Activated CD8-positive, alpha-beta T cell treated with anti-CD3 and anti-CD28 coated beads, Interleukin-2, amount 10 ng/mL, durations not matched to agents 7 days and 5 days (primary cell): Measurements from ENCODE around the gene CDK7. TPM values are rescaled to one million over a fixed set of nuclear protein-coding genes. Genes with fewer than 3 reads are reported as not detected.
"Not testable (repeated sequence)": the region's sequence is repeated elsewhere in the genome, so short reads cannot be mapped to it uniquely, and the experiment has no call there.

Experiments used
- ATAC-seq: fragments of 150-1000 bp; cut with Tn5 transposase; one replicate; pipeline ENCODE4 v1.10.0; 2021; ENCODE audit warnings: moderate library complexity
- CTCF ChIA-PET: fragments of 350-600 bp; sonication (Branson Sonifier 250); formaldehyde crosslinking; loops from one replicate; lab custom pipeline; 2021; ENCODE audit warnings: antibody characterized with exemption; lab: Charles Lee
- POLR2A ChIA-PET: fragments of 350-600 bp; sonication (Branson Sonifier 250); formaldehyde crosslinking; loops from one replicate; lab custom pipeline; 2021; ENCODE audit warnings: antibody characterized with exemption; lab: Charles Lee
- DNase-seq: peaks from one replicate; pipeline ENCODE4 v3.0.0-alpha.2; 2020
- H3K27ac Mint-ChIP-seq: one replicate; pipeline ENCODE4 v1.8.0; 2021; ENCODE audit warnings: mild to moderate bottlenecking, mixed read lengths
- H3K27me3 Mint-ChIP-seq: one replicate; pipeline ENCODE4 v1.8.0; 2021; ENCODE audit warnings: low read depth, mixed read lengths
- H3K36me3 Mint-ChIP-seq: one replicate; pipeline ENCODE4 v1.8.0; 2021; ENCODE audit warnings: low read depth, mixed read lengths
- H3K4me1 Mint-ChIP-seq: one replicate; pipeline ENCODE4 v1.8.0; 2021; ENCODE audit warnings: low read depth, mixed read lengths
- H3K4me3 Mint-ChIP-seq: one replicate; pipeline ENCODE4 v1.8.0; 2021; ENCODE audit warnings: mild to moderate bottlenecking, mixed read lengths
- H3K9me3 Mint-ChIP-seq: one replicate; pipeline ENCODE4 v1.8.0; 2022; ENCODE audit warnings: mixed read lengths; ENCODE audit not compliant: insufficient read depth
- total RNA-seq, 2 experiments: library from RNA; stranded (reverse); gene quantifications; one replicate each; pipeline ENCODE4 v1.2.3, GENCODE V29; 2021

CDK7 gene
- total RNA-seq, 2 experiments from 2014 or later: 23.9 to 28.3 TPM

DNA sequence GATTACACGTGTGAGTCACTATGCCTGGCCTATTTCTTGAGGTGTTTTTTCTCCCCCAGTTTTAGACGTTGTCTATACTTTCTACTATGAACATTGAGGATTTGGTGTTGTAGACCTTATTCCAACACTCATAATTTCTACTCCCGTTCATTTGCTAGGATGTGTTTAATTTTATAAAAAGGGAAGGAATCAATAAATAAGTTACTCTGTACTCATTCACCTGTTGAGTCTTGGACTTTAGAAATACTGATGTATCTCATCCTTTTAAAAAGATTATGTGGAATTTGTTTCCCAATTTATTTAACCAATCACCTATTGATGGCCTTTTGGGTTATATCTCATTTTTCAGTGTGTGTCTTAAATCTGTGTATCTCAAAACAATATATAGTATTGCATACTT, 3.2 kb downstream of the CDK7 start:
- no peak for DNase-seq
- Mint-ChIP-seq H3K4me3 (no peak overlapping the region), H3K27ac (no peak overlapping the region), H3K4me1 (peaks cover 36% of the 10 kb centered on the region), H3K36me3 (peaks cover 38% of the 10 kb centered on the region), H3K9me3 (no peaks in the 10 kb centered on the region), H3K27me3 (no peaks in the 10 kb centered on the region)
- ChIA-PET POLR2A (interaction anchor here (1.0 kb wide), 1 partner anchor 48 kb away, joined by 3 read pairs; the partner anchor contains the start of gene CENPH), CTCF (no interaction called here)
- no peak for ATAC-seq

DNA sequence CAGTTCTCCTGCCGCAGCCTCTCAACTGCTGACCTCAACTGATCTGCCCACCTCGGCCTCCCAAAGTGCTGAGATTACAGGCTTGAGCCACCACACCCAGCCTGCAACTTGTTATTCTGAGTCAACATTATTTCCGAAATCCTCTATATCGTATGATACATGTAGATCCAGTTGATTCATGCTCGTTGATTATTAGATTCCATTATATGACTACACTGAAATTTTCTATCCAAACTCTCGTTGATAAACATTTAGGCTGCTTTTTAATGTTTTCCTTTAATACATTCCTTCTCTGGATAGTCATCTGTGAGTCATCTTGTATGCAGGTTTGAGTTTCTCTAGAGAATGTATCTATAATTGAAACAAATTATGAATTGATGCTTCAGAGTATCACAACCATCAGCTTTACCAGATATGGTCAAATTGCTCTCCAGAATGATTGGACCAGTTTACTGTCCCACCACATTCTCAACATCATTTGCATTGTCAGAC, 4.1 kb downstream of the CDK7 start:
- peaks cover 34% of the 10 kb centered on the region for H3K4me1 Mint-ChIP-seq
- DNase-seq (no peak), ATAC-seq (no peak)
- no peaks in the 10 kb centered on the region for H3K9me3 Mint-ChIP-seq
- peaks cover 44% of the 10 kb centered on the region for H3K36me3 Mint-ChIP-seq
- ChIA-PET CTCF (no interaction called here), POLR2A (interaction anchor here (1.0 kb wide), 1 partner anchor 49 kb away, joined by 3 read pairs; the partner anchor contains the start of gene CENPH)
- no peak overlapping the region for H3K27ac Mint-ChIP-seq
- no peak overlapping the region for H3K4me3 Mint-ChIP-seq
- H3K27me3 Mint-ChIP-seq: no peaks in the 10 kb centered on the region

DNA sequence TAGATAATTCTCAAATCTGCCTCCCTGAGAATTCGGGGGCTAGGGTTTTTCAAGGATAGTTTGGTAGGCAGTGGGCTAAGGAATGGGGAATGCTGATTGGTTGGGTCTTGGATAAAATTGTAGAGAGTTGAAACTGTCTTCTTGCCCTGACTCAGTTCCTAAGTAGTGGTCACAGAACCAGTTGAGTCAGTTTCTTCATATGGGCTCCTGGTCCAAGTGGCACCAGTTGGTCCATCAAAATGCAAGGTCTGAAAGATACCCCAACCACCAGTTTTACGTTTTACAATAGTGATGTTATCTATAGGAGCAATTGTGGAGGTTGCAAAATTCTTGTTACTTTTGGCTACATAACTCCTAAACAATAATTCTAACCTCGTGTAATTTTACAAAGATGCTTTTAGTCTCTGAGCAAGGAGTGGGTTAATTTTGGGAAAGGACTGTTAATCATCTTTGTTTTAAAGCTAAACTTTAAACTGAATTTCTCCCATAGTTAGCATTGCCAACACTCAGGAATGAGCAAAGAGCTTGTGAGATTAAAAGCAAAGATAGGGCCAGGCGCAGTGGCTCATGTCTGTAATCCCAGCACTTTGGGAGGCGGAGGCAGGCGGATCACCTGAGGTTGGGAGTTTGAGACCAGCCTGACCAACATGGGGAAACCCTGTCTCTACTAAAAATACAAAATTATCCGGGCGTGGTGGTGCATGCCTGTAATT, 7.7 kb downstream of the CDK7 start:
- Mint-ChIP-seq H3K27ac (no peak overlapping the region), H3K9me3 (peaks cover 5% of the 10 kb centered on the region), H3K4me3 (no peak overlapping the region), H3K36me3 (peaks cover 56% of the 10 kb centered on the region), H3K4me1 (peaks cover 21% of the 10 kb centered on the region), H3K27me3 (no peaks in the 10 kb centered on the region)
- POLR2A ChIA-PET: interaction anchor here (0.6 to 1.5 kb wide), 3 partner anchors 11 to 86 kb away, joined by 3 to 4 read pairs (median 4); no protein-coding TSS in a partner anchor
- CTCF ChIA-PET: no interaction called here
- DNase-seq (no peak), ATAC-seq (no peak)

DNA sequence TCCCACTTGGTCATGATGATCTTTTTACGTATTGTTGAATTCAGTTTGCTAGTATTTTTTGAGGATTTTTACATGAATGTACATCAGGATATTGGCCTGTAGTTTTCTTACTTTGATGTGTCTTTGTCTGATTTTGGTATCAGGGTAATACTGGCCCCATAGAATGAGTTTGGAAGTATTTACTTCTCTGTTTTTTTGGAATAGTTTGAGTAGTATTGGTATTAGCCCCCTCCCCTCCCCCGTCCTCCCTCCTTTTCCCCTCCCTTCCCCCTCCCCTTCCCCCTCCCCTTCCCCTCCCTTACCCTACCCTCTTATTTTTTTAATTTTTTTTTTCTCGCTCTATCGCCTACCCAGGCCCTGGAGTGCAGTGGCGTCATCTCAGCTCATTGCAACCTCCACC, 10.3 kb downstream of the CDK7 start:
- Mint-ChIP-seq H3K4me3 (no peak overlapping the region), H3K4me1 (peaks cover 9% of the 10 kb centered on the region), H3K27ac (no peak overlapping the region), H3K9me3 (peaks cover 11% of the 10 kb centered on the region), H3K27me3 (no peaks in the 10 kb centered on the region), H3K36me3 (peaks cover 54% of the 10 kb centered on the region)
- ATAC-seq (no peak), DNase-seq (no peak)
- ChIA-PET CTCF (no interaction called here), POLR2A (no interaction called here)

DNA sequence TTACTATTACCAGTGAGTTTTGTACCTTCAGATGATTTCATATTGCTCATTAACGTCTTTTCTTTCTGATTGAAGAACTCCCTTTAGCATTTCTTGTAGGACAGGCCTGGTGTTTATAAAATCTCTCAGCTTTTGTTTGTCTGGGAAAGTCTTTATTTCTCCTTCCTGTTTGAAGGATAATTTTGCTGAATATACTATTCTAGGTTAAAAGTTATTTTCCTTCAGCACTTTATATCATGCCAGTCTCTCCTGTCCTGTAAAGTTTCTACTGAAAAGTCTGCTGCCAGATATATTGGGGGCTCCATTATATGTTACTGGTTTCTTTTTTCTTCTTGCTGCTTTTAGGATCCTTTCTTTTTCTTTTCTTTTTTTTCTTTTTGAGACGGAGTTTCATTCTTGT, 13.3 kb downstream of the CDK7 start:
- ATAC-seq (no peak), DNase-seq (no peak)
- peaks cover 38% of the 10 kb centered on the region for H3K36me3 Mint-ChIP-seq
- POLR2A ChIA-PET: no interaction called here
- H3K4me3 Mint-ChIP-seq: no peak overlapping the region
- H3K27ac Mint-ChIP-seq: no peak overlapping the region
- peaks cover 6% of the 10 kb centered on the region for H3K4me1 Mint-ChIP-seq
- no peaks in the 10 kb centered on the region for H3K27me3 Mint-ChIP-seq
- CTCF ChIA-PET: no interaction called here
- peaks cover 11% of the 10 kb centered on the region for H3K9me3 Mint-ChIP-seq

DNA sequence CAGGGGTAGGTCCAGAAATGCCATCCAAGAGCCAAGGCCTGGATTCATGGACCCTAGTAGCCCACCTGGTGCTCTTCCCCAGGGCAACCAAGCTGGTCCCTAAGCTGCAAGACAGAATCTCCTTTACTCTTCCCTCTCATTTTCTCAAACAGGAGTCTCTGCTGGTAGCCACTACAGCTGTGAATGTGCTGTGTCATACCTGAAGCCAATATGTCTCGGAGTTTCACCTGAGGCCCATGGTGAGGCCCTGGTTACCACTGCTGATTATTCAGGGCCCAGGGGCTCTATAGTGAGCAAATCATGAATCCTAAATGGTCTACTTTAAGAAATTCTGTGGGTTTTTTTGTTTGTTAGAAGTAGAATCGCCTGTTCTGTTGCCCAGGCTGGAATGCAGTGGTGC, 15.9 kb downstream of the CDK7 start:
- ChIA-PET CTCF (no interaction called here), POLR2A (no interaction called here)
- ATAC-seq: peak; percentile 19

DNA sequence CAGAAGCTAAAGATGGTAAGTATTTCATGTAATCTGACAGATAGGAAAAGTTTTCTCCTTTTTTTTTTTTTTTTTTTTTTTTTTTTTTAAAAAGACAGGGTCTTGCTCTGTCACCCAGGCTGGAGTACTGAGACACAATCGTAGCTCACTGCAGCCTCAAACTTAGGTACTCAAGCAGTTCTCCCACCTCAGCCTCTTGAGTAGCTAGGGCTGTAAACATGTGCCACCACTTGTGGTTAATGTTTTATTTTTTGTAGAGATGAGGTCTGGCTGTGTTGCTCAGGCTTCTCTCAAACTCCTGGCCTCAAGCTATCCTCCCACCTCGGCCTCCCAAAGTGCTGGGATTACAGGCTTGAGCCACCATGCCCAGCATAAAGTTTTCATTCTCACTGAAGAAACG, 17.8 kb downstream of the CDK7 start:
- Mint-ChIP-seq H3K4me1 (no peaks in the 10 kb centered on the region), H3K27ac (no peak overlapping the region), H3K4me3 (no peak overlapping the region), H3K36me3 (peaks cover 28% of the 10 kb centered on the region), H3K9me3 (peaks cover 6% of the 10 kb centered on the region), H3K27me3 (no peaks in the 10 kb centered on the region)
- POLR2A ChIA-PET: no interaction called here
- ATAC-seq (no peak), DNase-seq (no peak)
- CTCF ChIA-PET: interaction anchor here (0.7 kb wide), 1 partner anchor 17 kb away, joined by 3 read pairs; no protein-coding TSS in a partner anchor

More for the DNA sequence above, 15.9 kb downstream of the CDK7 start:
- H3K36me3 Mint-ChIP-seq: peaks cover 36% of the 10 kb centered on the region
- peaks cover 6% of the 10 kb centered on the region for H3K4me1 Mint-ChIP-seq
- H3K9me3 Mint-ChIP-seq: peaks cover 11% of the 10 kb centered on the region
- DNase-seq: no peak
- H3K4me3 Mint-ChIP-seq: no peak overlapping the region
- H3K27me3 Mint-ChIP-seq: no peaks in the 10 kb centered on the region
- no peak overlapping the region for H3K27ac Mint-ChIP-seq

DNA sequence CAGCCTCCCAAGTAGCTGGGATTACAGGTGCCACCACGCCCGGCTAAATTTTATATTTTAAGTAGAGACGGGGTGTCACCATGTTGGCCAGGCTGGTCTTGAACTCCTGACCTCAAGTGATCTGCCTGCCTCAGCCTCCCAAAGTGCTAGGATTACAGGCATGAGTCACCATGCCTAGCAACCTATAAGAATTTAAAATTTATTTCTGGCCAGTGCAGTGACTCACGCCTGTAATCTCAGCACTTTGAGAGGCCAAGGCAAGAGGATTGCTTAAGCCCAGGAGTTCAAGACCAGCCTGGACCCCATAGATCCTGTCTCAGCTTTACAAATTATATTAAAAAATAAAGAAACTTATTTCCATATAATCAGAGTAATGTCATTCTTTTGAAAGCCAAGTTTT, 21.3 kb downstream of the CDK7 start:
- POLR2A ChIA-PET: interaction anchor here (0.6 to 1.5 kb wide), 2 partner anchors 13 to 22 kb away, joined by 4 read pairs; partner anchors contain the start of gene CDK7
- H3K4me1 Mint-ChIP-seq, H3K9me3 Mint-ChIP-seq, H3K4me3 Mint-ChIP-seq, ATAC-seq, DNase-seq, CTCF ChIA-PET, H3K27ac Mint-ChIP-seq, H3K27me3 Mint-ChIP-seq: not testable (repeated sequence)
- peaks cover 27% of the 10 kb centered on the region for H3K36me3 Mint-ChIP-seq

DNA sequence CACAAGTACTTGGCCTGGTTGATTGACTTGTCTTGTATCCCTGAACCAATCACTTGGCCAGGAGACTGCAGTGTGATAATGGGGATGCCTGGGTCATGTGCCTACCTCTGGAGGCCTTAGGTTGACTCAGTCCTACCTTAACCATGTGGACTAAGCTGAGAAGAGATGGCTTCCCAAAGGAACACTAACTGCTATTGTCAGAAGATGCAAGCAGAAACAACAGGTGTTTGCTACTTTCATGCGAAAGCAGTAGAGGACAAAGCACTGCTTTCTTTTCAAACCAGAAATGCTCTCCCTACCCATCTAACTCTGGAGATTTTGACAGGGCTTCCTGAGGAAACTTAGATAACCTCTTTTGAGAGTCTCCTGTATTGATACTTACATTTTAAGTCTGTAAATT, 22.9 kb downstream of the CDK7 start:
- POLR2A ChIA-PET: no interaction called here
- DNase-seq (no peak), ATAC-seq (no peak)
- H3K9me3 Mint-ChIP-seq: no peaks in the 10 kb centered on the region
- peaks cover 39% of the 10 kb centered on the region for H3K36me3 Mint-ChIP-seq
- H3K27me3 Mint-ChIP-seq: no peaks in the 10 kb centered on the region
- no peaks in the 10 kb centered on the region for H3K4me1 Mint-ChIP-seq
- H3K27ac Mint-ChIP-seq: no peak overlapping the region
- CTCF ChIA-PET: no interaction called here
- H3K4me3 Mint-ChIP-seq: no peak overlapping the region

DNA sequence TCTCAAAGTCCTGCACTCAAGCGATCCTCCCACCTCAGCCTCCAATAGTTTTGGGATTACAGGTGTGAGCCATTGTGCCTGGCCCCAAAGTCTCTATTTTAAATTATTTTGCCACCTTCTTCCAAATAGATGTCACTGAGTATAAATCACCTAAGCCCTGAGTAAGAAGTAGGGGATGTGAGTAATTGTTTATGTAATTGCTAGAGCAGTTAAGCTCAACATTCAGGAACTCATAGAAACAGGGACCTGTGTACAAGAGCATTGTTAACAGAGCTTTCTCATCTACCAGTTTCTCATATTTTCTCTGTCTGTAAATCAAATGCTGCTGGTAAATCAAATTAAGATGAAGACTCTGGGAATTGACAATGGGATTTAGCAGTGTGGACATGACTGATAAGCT, 26.3 kb downstream of the CDK7 start:
- POLR2A ChIA-PET: no interaction called here
- Mint-ChIP-seq H3K4me1 (no peaks in the 10 kb centered on the region), H3K27ac (no peak overlapping the region), H3K4me3 (no peak overlapping the region), H3K27me3 (no peaks in the 10 kb centered on the region), H3K36me3 (peaks cover 42% of the 10 kb centered on the region), H3K9me3 (no peaks in the 10 kb centered on the region)
- DNase-seq (no peak), ATAC-seq (no peak)
- CTCF ChIA-PET: no interaction called here

DNA sequence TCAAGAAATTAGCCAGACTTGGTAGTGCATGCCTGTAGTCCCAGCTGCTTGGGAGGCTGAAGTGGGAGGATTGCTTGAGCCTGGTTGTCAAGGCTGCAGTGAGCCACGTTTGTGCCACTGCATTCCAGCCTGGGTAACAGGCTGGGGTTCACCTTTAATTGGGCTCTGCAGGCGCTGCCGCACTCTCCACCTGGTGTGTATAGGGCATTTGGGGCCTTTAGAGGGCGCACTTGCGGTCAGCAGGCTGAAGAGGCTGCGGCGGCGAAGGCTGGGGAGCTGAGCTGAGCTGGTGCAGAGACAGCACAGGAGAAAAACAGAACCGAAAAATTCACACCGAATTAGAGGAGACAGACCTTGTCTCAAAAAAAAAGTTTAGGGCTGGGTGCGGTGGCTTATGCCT, 31.2 kb downstream of the CDK7 start:
- ChIA-PET CTCF (interaction anchor here (1.1 to 1.8 kb wide), 2 partner anchors 31 to 147 kb away, joined by 3 to 5 read pairs; partner anchors contain the start of gene CDK7), POLR2A (no interaction called here)
- Mint-ChIP-seq H3K9me3 (no peaks in the 10 kb centered on the region), H3K4me3 (no peak overlapping the region), H3K27me3 (no peaks in the 10 kb centered on the region), H3K4me1 (no peaks in the 10 kb centered on the region), H3K36me3 (peaks cover 42% of the 10 kb centered on the region), H3K27ac (no peak overlapping the region)
- ATAC-seq (peak; percentile 33), DNase-seq (no peak)

DNA sequence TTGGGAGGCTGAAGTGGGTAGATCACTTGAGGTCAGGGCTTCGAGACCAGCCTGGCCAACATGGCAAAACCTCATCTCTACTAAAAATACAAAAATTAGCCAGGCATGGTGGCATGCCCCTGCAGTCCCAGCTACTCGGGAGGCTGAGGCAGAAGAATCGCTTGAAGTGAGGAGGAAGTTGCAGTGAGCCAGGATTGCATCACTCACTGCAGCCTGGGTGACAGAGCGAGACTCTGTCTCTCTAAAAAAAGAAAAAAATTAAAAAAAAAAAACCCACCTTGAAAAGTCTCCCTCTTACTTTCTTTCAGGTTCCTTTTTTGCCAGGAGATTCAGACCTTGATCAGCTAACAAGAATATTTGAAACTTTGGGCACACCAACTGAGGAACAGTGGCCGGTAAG, 34.2 kb downstream of the CDK7 start:
- ATAC-seq: no peak
- no peak for DNase-seq
- ChIA-PET CTCF (no interaction called here), POLR2A (no interaction called here)
- H3K27me3 Mint-ChIP-seq: no peaks in the 10 kb centered on the region
- no peak overlapping the region for H3K4me3 Mint-ChIP-seq
- H3K9me3 Mint-ChIP-seq: no peaks in the 10 kb centered on the region
- peaks cover 5% of the 10 kb centered on the region for H3K4me1 Mint-ChIP-seq
- no peak overlapping the region for H3K27ac Mint-ChIP-seq
- peaks cover 37% of the 10 kb centered on the region for H3K36me3 Mint-ChIP-seq
